Measurements from ENCODE around the gene FAF1.

DNA sequence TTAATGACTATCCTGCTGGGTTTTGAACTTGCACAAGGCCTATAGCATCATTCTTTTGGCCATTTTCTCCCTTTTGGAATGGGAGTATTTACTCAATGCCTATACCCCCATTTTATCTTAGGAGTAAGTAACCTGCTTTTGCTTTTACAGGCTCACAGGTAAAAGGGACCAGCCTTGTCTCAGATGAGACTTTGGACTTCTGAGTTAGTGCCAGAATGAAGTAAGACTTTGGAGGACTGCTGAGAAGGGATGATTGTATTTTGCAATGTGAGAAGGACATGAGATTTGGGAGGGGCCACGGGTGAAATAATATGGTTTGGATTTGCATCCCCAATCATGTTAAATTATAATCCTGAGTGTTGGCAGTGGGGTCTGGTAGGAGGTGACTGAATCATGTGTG lies 212.7 kb downstream of the FAF1 start:
- TF ChIP-seq, protein P1, sequence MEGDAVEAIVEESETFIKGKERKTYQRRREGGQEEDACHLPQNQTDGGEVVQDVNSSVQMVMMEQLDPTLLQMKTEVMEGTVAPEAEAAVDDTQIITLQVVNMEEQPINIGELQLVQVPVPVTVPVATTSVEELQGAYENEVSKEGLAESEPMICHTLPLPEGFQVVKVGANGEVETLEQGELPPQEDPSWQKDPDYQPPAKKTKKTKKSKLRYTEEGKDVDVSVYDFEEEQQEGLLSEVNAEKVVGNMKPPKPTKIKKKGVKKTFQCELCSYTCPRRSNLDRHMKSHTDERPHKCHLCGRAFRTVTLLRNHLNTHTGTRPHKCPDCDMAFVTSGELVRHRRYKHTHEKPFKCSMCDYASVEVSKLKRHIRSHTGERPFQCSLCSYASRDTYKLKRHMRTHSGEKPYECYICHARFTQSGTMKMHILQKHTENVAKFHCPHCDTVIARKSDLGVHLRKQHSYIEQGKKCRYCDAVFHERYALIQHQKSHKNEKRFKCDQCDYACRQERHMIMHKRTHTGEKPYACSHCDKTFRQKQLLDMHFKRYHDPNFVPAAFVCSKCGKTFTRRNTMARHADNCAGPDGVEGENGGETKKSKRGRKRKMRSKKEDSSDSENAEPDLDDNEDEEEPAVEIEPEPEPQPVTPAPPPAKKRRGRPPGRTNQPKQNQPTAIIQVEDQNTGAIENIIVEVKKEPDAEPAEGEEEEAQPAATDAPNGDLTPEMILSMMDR (IDR thresholded peaks at IDR 0.05; ENCODE audit: low read depth, low read length) = no peak
- no peak for TF ChIP-seq POLR2A (IDR thresholded peaks at IDR 0.05; ENCODE audit: extremely low read depth, insufficient read length)
